Breast epithelium (tissue), 4 donors: ENCODE data around the gene ZNF565. TPM values are rescaled to one million over a fixed set of nuclear protein-coding genes. Genes with fewer than 3 reads are reported as not detected.
"Not testable (repeated sequence)": the region's sequence is repeated elsewhere in the genome, so short reads cannot be mapped to it uniquely, and the experiment has no call there.

Experiments used
- DNase-seq, 2 donors: peaks; one replicate each; pipeline ENCODE4 v3.0.0-alpha.2; 2019; ENCODE audit warnings: low spot score in 2 of 2
- H3K27ac ChIP-seq, 2 donors: fragments of 200-600 bp; sonication (generic) in 1 of 2; one replicate each; pipeline ENCODE4 v1.5.1; 2016 to 2019; ENCODE audit warnings: mild to moderate bottlenecking in 1 of 2
- H3K27me3 ChIP-seq, 2 donors: fragments of 200-600 bp; sonication (generic) in 1 of 2; one replicate each; pipeline versions ENCODE4 v1.5.1 to v1.6.0; 2017 to 2019; ENCODE audit warnings: control low read depth in 1 of 2, mild to moderate bottlenecking in 1 of 2
- H3K36me3 ChIP-seq: fragments of 200-600 bp; one replicate; pipeline ENCODE4 v1.5.1; 2019
- H3K4me1 ChIP-seq, 2 donors: fragments of 200-600 bp; sonication (generic); one replicate each; pipeline ENCODE4 v1.5.1; 2016 to 2019; ENCODE audit warnings: control low read depth in 1 of 2
- H3K4me3 ChIP-seq, 3 donors: fragments of 200-600 bp; sonication (generic); 1 replicate in 2 of 3; 2 replicates in 1 of 3; pipeline ENCODE4 v1.5.1; 2016 to 2019; ENCODE audit warnings: mild to moderate bottlenecking in 3 of 3, moderate library complexity in 2 of 3
- H3K9me3 ChIP-seq, 2 donors: fragments of 200-600 bp; sonication (generic) in 1 of 2; one replicate each; pipeline ENCODE4 v1.5.1; 2016 to 2019; ENCODE audit warnings: control low read depth in 1 of 2
- CTCF ChIP-seq, 3 donors: fragments of 450-650 bp; IDR thresholded peaks; one replicate each; pipeline ENCODE4 v1.5.1; 2016 to 2017; ENCODE audit warnings: antibody characterized with exemption in 3 of 3, mild to moderate bottlenecking in 3 of 3, moderate library complexity in 3 of 3
- POLR2A ChIP-seq: fragments of 450-650 bp; IDR thresholded peaks from one replicate; pipeline ENCODE4 v1.6.1; 2016; ENCODE audit warnings: antibody characterized with exemption, mild to moderate bottlenecking, moderate library complexity
- POLR2AphosphoS5 ChIP-seq, 3 donors: sonication (generic); formaldehyde crosslinking; IDR thresholded peaks; one replicate each; pipeline ENCODE4 v1.6.1; 2017; ENCODE audit warnings: antibody characterized with exemption in 3 of 3
- intact Hi-C: fragments of 100-400 bp; cut with DNase I; formaldehyde crosslinking; loops from one replicate; pipeline ENCODE4 v1.15.1; 2023; ENCODE audit warnings: low total_unique reads
- total RNA-seq, 3 donors: library from RNA; depleted of rRNA; stranded (reverse); fragments of >200 nt; gene quantifications; one replicate each; pipeline ENCODE4 v1.1.0, GENCODE V29; 2016

Gene ZNF565
- total RNA-seq, 3 donors from 2014 or later, result 4.3 to 7.8 (median 7.2) TPM

GRCh38 chr19:36140304-36141038 lies 74.0 kb downstream of the ZNF565 start:
- DNase-seq, result peak in 1 of 2 donors; percentile 44
- peak overlapping the region; percentile 87 to 96 (median 89) for H3K4me3 ChIP-seq
- peak overlapping the region; percentile 97 to 100 for H3K27ac ChIP-seq
- no peaks in the 10 kb centered on the region for H3K27me3 ChIP-seq
- no peak for TF ChIP-seq POLR2A
- TF ChIP-seq POLR2AphosphoS5 (IDR thresholded peaks at IDR 0.05), result no peak
- TF ChIP-seq CTCF (IDR thresholded peaks at IDR 0.05), result no peak
- intact Hi-C loops, result loop anchor here (5.0 kb wide), 1 partner anchor 873 kb away; the partner anchor contains the start of gene USF2
- H3K9me3 ChIP-seq, result no peaks in the 10 kb centered on the region
- peaks cover 0 to 4% of the 10 kb centered on the region in 2 donors for H3K4me1 ChIP-seq
- no peaks in the 10 kb centered on the region for H3K36me3 ChIP-seq

- Histone ChIP-seq H3K4me1 (peaks cover 0 to 4% of the 10 kb centered on the region in 2 donors), H3K9me3 (no peaks in the 10 kb centered on the region), H3K27ac (peak within 1 kb of the TSS; percentile 97 to 100), H3K36me3 (no peaks in the 10 kb centered on the region), H3K27me3 (no peaks in the 10 kb centered on the region), H3K4me3 (peak within 1 kb of the TSS; percentile 87 to 96 (median 89))
- peak; percentile 95 to 96 for DNase-seq
- intact Hi-C loops, result loop anchor here (5.0 kb wide), 1 partner anchor 872 kb away; the partner anchor contains the start of gene USF2
- TF ChIP-seq POLR2AphosphoS5 (IDR thresholded peaks at IDR 0.05) (peak; percentile 61 to 93 (median 80)), POLR2A (peak; percentile 91), CTCF (IDR thresholded peaks at IDR 0.05) (no peak)
Measured at GRCh38 chr19:36139473-36140303, 74.8 kb downstream of the ZNF565 start, which contains the start of gene CAPNS1. Gene CAPNS1, plus strand, starts transcription at chr19:36140066. Its CDS starts 946 bp downstream, at chr19:36141012.

- no peaks in the 10 kb centered on the region for H3K27me3 ChIP-seq
- H3K4me3 ChIP-seq, result peak overlapping the region; percentile 87 to 96 (median 89)
- intact Hi-C loops, result no loop called here
- no peaks in the 10 kb centered on the region for H3K36me3 ChIP-seq
- no peaks in the 10 kb centered on the region for H3K9me3 ChIP-seq
- TF ChIP-seq CTCF (IDR thresholded peaks at IDR 0.05) (no peak), POLR2AphosphoS5 (IDR thresholded peaks at IDR 0.05) (no peak), POLR2A (no peak)
- H3K27ac ChIP-seq, result peak overlapping the region; percentile 97 to 100
- H3K4me1 ChIP-seq, result peaks cover 0 to 4% of the 10 kb centered on the region in 2 donors
- no peak for DNase-seq
Measured at GRCh38 chr19:36139120-36139472, 75.4 kb downstream of the ZNF565 start.

- Histone ChIP-seq H3K9me3 (no peaks in the 10 kb centered on the region), H3K27me3 (no peaks in the 10 kb centered on the region), H3K4me1 (peaks cover 0 to 4% of the 10 kb centered on the region in 2 donors), H3K4me3 (peak overlapping the region in 2 of 3 donors; percentile 10 to 18), H3K36me3 (no peaks in the 10 kb centered on the region), H3K27ac (peak overlapping the region; percentile 87 to 92)
- TF ChIP-seq POLR2AphosphoS5 (IDR thresholded peaks at IDR 0.05) (peak; percentile 37 to 66 (median 47)), CTCF (IDR thresholded peaks at IDR 0.05) (no peak)
- intact Hi-C loops, result no loop called here
- peak; percentile 82 to 92 for DNase-seq
Measured at GRCh38 chr19:36136964-36137686, 77.3 kb downstream of the ZNF565 start.

- H3K4me1 ChIP-seq, H3K9me3 ChIP-seq, H3K4me3 ChIP-seq, H3K36me3 ChIP-seq, H3K27me3 ChIP-seq, intact Hi-C loops, DNase-seq: not testable (repeated sequence)
- peak overlapping the region; percentile 19 to 92 for H3K27ac ChIP-seq
Measured at GRCh38 chr19:36134867-36135266, 79.6 kb downstream of the ZNF565 start.
